Measurements from ENCODE around the gene MUC6. TPM values are rescaled to one million over a fixed set of nuclear protein-coding genes. Genes with fewer than 3 reads are reported as not detected.

The MUC6 gene
- total and polyA plus RNA-seq, 2 donors (not counting 3 experiments of a cell fraction or from before 2014, with no cell fraction given): not detected

DNA sequence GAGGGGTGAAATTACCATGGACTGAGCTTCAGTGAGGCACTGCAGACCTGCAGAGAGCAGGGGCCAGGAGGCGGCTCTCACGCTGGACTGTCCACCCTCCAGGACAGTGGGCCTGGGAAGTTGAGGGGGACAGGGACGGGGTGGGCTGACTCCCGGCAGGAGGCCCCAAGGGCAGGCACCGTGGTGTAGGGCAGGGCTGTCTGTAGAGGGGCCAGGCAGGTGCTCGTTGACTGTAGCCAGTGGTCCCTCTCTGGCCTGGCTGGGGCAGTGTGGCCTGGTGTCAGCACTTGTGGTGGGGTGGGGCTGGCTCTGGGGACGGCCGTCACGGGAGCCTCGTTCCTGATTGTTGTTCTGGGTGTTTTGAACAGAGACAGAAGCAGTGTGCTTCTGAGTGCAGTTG is 46.4 kb downstream of the MUC6 start:
- Histone ChIP-seq H3K79me2 (ENCODE audit: control insufficient read depth, insufficient read depth, low read length) (peaks cover 2% of the 10 kb centered on the region), H3K9me3 (replicated peaks; ENCODE audit: control insufficient read depth, insufficient read depth, low read length) (no peaks in the 10 kb centered on the region), H4K20me1 (replicated peaks; ENCODE audit: control insufficient read depth, extremely low read depth, insufficient read depth, low read length) (no peaks in the 10 kb centered on the region), H3K36me3 (ENCODE audit: control insufficient read depth in 2 of 2, extremely low read depth in 1 of 2, insufficient read depth in 2 of 2, low read length in 2 of 2) (peaks cover 17 to 66% of the 10 kb centered on the region in 2 experiments), H3K27ac (ENCODE audit: insufficient read depth, low read depth, low read length) (no peak overlapping the region), H3K4me2 (ENCODE audit: insufficient read depth, low read length) (no peak overlapping the region), H2AFZ (ENCODE audit: low read depth, low read length) (no peak overlapping the region), H3K4me1 (ENCODE audit: control insufficient read depth, extremely low read depth, insufficient read depth, low read length) (no peaks in the 10 kb centered on the region), H3K4me3 (replicated peaks in 1 of 3; ENCODE audit: insufficient read depth in 1 of 3, low read depth in 1 of 3, low read length in 3 of 3) (no peak overlapping the region), H3K9me1 (replicated peaks; ENCODE audit: control insufficient read depth, extremely low read depth, insufficient read depth, low read length) (no peaks in the 10 kb centered on the region), H3K27me3 (ENCODE audit: control insufficient read depth in 2 of 2, insufficient read depth in 2 of 2, low read length in 2 of 2) (no peaks in the 10 kb centered on the region), H3K9ac (replicated peaks; ENCODE audit: extremely low read depth, insufficient read depth, low read length) (no peak overlapping the region)
- FAIRE-seq: no peak
- no TSS peak for BruUV-seq (replicated peaks)
- POLR2A ChIA-PET: no interaction called here
- DNase-seq (ENCODE audit: low read depth, low spot score): no peak
- TF ChIP-seq, protein P1, sequence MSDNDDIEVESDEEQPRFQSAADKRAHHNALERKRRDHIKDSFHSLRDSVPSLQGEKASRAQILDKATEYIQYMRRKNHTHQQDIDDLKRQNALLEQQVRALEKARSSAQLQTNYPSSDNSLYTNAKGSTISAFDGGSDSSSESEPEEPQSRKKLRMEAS (IDR thresholded peaks at IDR 0.05; ENCODE audit: insufficient read depth, insufficient read length): no peak
- no peak for TF ChIP-seq CTCF (IDR thresholded peaks at IDR 0.05; ENCODE audit: extremely low read depth in 1 of 2, insufficient read depth in 1 of 2, low read depth in 1 of 2, low read length in 2 of 2)
- TF ChIP-seq POLR2AphosphoS5 (IDR thresholded peaks at IDR 0.05; ENCODE audit: insufficient read depth, low read depth, low read length): no peak
- no peak for TF ChIP-seq JUN (IDR thresholded peaks at IDR 0.05; ENCODE audit: borderline replicate concordance, insufficient read depth, insufficient read length, low read depth)
- TF ChIP-seq EZH2 (IDR thresholded peaks at IDR 0.05; ENCODE audit: borderline replicate concordance, low read depth, low read length, severe bottlenecking): no peak
- no peak for TF ChIP-seq FOS (IDR thresholded peaks at IDR 0.05; ENCODE audit: borderline replicate concordance, insufficient read depth, low read length)
- no peak for TF ChIP-seq MYC (IDR thresholded peaks at IDR 0.05; ENCODE audit: low read depth, low read length)
- no peak for TF ChIP-seq POLR2A (IDR thresholded peaks at IDR 0.05; ENCODE audit: low read depth, low read length)
- TF ChIP-seq GATA2 (IDR thresholded peaks at IDR 0.05; ENCODE audit: insufficient read depth, insufficient read length, low read depth, low read length): no peak
- dilution Hi-C loops (cut with MboI; ENCODE audit: extremely low pct_ligation_motif_present, low sequenced_read_pairs) (no loop called here), intact Hi-C loops (cut with micrococcal nuclease) (no loop called here)
- CTCF ChIA-PET: no interaction called here
